Measurements from ENCODE around the gene FBXL16.

DNA sequence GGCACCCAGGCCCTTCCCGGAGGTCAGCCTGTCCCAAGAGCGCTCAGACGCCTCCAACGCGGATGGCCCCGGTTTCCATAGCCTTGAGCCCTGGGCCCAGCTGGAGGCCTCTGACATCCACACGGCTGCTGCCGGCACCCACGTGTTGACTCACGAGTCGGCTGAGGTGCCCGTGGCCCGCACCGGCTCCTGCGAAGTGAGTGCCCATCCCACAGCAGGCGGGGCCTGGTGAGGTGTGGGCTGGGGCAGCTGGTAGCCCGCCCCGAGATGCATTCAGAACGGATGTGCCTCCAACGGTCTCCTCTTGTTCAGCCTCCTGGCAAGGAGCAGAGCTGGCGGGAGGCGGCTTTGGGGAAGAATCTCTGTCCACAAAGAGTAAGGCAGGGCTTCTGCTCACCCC is 53.8 kb downstream of the FBXL16 start:
- TF ChIP-seq, protein P1, sequence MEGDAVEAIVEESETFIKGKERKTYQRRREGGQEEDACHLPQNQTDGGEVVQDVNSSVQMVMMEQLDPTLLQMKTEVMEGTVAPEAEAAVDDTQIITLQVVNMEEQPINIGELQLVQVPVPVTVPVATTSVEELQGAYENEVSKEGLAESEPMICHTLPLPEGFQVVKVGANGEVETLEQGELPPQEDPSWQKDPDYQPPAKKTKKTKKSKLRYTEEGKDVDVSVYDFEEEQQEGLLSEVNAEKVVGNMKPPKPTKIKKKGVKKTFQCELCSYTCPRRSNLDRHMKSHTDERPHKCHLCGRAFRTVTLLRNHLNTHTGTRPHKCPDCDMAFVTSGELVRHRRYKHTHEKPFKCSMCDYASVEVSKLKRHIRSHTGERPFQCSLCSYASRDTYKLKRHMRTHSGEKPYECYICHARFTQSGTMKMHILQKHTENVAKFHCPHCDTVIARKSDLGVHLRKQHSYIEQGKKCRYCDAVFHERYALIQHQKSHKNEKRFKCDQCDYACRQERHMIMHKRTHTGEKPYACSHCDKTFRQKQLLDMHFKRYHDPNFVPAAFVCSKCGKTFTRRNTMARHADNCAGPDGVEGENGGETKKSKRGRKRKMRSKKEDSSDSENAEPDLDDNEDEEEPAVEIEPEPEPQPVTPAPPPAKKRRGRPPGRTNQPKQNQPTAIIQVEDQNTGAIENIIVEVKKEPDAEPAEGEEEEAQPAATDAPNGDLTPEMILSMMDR (IDR thresholded peaks at IDR 0.05; ENCODE audit: low read length), result no peak
- TF ChIP-seq EZH2 (IDR thresholded peaks at IDR 0.05; ENCODE audit: borderline replicate concordance, low read length), result no peak

Measured in OCI-LY1 (cell line).